NCI-H2196 treated with DMSO at 0.1 percent for 48 hours (cell line): Measurements from ENCODE around the gene PPP1R37.

Experiments used
- DNase-seq: peaks from one replicate; lab custom pipeline; 2025; ENCODE audit not compliant: unreplicated experiment; lab: John Stamatoyannopoulos, UW

PPP1R37 gene

GRCh38 chr19:45189971-45190370 is 97.0 kb downstream of the PPP1R37 start:
- no peak for DNase-seq

GRCh38 chr19:45191375-45191774 is 98.4 kb downstream of the PPP1R37 start:
- DNase-seq: no peak

- DNase-seq: no peak
Measured at GRCh38 chr19:45195764-45196163, 102.8 kb downstream of the PPP1R37 start.
